GM19467 (cell line): ENCODE data around the gene SLC7A9.

Source experiments
- ATAC-seq: cut with Tn5 transposase; IDR thresholded peaks from one replicate; pipeline ENCODE4 v1.9.1; 2021; ENCODE audit warnings: mild to moderate bottlenecking, moderate library complexity; ENCODE audit not compliant: unreplicated experiment

Gene SLC7A9

DNA sequence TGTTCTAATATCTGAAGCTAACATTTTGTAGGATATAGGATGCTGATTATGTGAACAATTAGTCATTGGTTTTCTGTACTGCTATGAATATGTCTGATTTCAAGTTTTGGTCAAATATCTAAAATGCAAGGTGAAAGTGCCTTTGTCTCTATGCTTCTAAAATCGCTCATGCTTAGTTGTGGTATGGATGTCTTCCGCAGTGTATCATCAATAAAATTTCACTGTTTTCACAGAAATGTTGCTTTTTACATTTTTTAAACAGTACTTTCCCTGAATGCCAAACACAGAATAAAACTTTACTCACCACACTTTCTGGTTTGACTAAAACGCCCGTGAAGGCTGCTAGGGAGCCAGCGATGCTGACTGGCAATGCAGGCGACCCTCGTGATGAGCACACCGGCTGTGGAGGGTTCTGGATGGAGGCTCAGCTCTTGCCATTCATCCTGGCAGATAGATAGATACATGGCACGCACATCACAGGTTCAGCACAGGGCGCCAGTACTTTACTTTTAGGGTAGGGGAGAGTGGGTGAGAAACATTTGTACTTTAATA lies 40.1 kb downstream of the SLC7A9 start:
- ATAC-seq: no peak

DNA sequence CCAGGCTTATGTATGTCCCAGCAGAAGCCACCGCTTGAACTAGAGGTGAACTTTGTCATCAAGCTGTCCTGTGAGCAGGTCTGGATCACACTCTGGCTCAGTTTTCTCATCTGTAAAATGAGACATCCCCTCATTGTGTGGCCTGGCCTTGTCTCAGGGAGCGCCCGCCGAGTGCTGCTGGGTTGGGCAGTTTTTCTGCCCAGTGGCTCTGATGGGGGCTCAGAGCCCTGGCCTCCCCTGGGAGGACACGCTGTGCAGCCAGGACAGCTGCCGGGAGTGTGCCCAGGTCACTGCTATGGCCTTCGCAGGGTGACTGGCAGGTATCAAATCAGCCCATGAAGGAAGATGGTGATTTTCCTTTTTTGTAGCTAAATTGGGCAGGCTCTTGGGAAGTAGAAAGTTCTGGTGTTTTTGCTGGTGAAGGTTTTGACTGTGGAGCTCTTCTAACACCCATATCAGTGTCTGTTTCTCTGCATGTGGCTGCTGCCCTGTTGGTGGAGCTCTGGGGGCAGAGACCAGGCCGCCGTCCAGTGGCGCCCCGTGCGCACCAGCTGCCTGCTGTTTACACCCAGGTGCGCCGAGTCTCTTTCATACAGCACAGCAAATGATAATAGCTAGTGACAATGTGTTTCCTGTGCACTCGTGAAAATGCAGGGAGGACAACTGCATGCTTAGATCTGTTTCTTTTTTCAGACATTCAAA lies 40.8 kb downstream of the SLC7A9 start:
- no peak for ATAC-seq

DNA sequence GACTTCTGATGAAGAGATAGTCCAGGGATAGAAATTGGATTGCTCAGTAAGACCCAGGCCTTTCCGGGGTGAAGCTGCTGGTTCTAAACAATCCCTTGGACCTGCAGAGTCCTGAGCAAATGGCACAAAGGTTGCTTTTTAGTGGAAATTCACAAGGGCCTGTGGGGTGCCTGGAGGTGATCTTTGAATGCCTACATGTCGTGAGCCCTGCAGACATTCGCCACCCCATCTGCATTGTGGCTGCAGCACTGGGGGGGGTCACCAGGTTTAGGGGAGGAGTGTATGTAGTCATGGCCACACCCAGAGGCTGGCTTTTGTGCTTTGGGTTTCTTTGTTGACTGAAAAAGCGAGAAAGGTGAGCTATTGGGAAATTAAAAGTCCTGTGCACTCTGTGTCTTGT lies 41.4 kb downstream of the SLC7A9 start:
- ATAC-seq: no peak

DNA sequence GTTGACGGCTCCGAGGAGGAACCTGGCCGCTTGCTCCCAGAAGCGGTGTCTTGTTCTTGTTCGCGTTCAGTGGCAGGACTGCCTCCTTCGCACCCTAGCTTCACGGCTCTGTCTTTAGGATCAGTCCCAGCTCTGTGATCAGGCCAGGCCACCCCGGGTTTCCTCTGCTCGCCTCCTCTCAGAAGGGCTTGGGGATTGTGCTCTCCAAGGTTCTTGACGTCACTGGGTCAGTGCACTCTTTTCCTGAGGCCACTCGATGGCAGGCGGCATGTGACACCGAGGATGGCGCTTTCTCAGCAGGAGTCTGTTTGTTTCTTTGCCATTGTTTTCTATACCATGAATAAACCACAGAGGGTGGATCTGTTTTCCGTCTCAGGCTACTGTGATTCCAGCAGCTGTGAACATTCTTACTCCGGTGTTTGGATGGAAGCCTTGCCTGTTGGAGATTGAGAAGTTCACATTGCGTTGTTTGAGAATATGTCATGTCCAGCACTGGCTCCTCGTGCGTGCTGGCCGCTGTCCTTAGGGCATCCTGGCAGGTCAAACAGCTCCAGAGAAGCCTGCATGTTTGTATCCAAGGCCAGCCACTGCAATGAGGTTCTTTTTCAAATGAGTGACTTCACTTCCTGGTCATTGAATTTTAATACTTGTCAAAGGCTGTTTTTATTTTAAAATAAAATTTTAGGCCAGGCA lies 44.5 kb downstream of the SLC7A9 start:
- no peak for ATAC-seq

DNA sequence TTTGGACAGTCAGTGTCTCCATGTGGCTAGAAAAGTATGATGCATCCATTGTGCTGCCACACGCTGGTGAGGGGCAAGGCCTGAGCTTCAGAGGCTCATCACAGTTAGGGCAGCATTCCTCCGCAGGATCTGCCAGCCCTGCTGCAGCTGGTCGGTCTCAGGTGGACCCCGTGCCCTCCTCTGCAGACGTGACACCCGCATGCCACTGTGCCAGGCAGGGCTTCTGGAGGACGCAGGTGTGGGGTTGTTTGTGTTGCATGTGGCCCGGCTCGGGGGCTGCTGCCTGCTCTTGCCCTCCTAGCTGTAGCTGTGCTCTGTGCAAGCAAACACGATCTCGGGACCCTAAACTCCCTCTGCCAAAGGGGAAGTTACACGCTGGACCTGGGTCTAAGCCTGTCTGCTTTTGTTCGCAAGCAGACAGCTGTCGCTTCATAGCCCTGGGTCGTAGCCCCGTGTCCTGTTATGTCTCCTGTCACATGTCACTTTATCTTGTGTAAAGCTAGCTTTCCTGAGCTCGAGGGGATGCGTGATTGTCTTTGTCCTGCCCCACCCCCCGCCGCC lies 45.3 kb downstream of the SLC7A9 start:
- ATAC-seq: no peak

DNA sequence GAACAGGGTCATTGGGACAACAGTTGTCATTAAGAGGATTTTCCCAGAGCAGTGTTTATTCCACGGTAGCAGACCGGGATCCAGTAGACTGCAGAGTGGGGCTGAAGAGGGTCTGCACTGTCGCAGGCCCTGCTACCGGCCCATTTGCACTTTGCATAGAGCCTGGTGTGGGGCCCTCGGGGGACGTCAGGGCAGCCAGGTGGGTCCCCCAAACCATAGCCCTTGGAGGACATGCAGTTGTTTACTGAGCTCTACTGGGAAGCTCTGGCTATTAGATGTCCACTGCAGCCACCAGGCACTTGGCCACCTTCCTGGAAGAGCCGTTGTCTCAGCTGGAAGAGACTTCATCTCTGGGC lies 45.8 kb downstream of the SLC7A9 start:
- no peak for ATAC-seq

DNA sequence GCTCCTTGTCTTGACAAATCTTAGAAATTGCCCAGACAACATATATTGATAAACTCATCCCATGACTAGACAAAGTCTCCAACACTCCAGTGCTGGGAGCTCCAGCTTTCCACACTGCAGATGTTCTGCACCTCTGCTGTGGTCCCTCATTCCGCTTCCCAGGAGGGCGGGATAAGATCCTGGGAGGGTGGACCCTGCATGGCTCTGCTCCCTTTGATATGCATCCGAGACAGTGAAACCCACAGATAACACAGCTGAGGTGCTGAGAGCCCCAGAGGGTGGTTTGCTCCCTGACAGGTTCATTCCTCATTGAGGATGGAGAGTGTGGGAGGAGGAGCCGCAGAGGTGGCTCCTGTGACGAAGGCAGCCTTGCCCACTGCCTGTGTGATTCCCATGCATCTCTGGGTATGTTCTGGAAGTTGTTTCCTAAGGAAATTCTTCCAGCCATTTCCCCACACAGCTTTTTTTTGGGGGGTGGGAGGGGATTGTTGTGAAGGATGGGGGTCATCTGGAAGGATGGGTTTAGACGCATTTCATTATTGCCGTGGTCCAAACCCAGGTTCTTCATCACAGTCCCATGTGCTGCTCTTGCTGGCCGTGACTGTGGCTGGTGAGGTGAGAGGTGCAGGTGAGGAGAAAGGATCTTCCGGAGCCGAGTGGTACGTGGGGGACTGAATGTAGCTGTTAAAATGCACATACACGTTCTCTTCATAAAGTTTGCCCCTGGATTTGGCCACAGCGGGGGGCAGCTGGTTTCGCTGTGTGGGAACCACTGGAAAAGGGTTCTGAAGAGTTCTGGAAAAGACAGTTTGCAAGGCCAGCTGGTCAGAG lies 46.4 kb downstream of the SLC7A9 start:
- no peak for ATAC-seq

DNA sequence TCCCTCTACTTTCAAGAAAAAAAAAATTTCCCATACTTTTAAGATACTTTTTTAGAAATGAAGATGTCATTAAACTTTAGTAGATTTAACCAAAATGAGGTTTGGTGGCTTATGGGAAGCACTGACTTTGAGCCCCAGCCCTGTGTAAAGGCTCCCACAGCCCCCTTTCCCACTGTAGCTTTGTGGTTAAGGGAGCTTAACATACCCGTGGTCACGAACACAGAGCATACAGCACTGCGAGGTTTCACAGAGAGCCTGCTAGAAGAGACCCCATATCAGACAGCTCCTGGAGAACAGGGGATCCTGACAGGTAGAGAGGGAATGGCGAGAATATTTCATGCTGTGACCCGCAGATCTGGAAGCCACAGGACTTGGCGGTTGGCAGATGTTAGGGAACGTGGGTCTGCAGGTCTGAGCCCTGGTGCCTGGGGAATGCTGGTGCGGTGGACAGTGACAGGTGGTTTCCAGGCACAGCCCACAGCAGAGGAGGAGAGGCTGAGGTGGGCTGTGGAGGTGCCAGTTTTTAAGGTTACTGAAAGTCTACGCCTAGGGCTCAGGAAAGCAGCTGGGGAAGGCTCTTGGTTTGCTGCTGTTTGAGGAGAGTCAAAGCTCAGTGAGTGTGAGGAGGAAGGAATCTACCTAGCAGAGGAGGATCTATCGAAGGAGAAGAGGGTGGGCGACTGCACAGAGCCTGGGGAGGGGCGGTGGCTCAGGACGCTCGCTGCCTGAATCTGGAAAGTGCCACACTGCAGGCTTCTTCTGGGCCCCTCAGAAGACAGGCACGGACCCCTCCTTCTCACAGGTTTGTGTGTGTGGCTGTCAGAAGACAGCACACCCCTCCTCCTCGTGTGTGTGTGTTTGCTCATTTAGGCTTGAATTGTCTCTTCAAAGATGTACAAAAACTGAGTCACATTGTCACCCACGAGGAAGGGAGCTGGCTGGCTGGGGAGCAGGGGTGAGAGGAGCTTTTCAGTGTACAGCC lies 49.9 kb downstream of the SLC7A9 start:
- no peak for ATAC-seq

DNA sequence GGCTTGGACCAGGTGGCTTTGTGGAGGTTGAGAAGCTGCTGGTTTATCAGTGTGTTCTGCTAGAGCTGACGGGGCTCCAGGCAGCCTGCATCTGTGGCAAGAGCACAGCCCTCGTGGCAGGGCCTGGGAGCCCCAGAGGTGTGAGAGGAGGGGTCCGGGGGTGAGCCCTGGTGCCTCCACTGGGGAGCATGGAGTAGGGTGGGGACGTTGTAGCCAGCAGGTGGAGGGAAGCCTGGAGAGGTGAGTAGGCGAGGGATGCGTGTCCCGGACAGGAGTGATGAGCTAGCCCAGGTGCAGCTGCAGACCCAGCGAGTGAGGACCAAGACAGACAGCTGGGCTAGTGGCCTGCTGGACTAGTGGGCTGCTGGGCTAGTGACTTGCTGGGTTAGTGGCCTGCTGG lies 51.0 kb downstream of the SLC7A9 start:
- ATAC-seq: no peak

DNA sequence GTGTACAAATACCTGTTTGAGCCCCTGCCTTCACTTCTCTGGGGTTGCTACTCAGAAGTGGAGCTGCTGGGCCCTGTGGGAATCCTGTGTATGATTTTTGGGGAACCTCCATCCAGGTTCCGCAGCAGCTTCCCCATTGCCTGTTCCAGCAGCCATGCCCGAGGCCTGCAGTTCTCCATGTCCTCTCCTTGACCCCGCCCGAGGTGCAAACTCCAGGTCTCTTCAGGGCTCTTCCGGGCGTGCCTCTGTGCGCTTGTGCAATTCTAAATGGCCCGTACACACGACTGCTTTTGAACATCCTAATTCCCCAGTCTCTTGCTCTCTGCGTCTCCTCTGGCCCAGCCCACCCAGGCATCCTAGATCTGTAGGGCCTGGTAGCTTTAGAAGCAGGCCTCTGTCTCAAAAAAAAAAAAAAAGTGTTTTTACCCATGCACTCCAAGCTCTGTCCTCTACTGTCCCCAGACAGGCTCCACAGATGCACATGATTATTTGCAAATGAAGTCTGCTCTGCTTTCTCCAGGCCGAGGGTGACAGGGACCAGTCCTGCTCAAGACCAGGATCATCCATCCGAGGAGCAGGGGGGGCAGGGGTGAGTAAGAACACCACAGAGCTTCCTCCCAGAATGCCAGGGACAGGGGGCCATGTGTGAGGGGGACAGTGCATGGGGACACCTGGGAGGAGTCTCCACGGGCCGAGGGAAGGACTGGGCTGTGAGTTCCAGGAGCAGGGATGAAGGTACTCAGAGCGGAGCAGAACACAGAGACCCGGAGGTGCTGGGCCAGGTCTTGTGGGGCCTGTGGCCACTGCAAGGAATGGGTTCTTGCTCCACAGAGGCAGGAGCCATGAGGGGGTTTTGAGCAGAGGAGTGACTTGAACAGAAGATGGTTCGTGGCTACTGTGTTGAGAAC lies 51.7 kb downstream of the SLC7A9 start:
- no peak for ATAC-seq

DNA sequence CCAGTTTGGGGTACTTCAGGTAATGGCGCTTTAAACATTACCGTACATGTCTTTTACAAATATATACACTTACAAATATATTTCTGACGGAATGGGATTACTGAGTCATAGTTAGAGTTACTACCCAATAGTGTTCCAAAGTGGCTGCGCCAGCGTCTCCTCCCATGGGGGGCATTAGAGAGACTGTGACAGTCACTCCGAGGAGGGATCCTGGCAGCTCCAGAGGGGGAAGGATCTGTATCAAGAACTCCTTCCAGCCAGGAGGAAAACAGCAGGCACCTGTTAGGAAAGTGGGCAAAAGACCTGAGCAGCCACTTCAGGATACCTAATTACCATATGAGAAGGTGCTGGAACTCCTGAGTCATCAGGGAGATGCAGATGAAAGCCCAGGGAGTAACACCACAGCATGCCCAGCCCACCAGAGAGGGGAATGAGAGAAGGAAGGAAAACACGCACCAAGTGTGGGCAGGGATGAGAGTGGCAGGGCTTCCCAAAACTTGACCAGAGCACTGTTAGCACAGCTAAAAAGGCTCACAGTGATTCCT lies 52.9 kb downstream of the SLC7A9 start:
- ATAC-seq: no peak

DNA sequence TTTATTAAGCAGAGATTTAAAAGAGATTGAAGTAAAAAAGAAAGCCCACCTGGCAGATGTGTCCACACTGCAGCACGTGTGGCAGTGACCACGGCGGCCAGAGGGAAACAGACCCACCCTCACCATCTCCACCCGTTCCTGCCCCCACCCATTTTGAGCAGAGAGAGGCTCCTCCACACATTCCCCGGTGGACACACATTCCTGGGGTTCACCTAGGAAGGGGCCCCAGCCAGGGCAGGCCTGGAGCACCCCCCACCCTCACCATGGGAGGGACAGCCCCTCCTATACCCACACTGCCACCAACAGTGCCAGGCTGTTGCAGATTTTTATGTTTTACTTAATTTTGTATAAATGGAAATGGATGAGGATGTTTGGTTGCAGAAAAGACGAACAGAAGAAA lies 54.9 kb downstream of the SLC7A9 start:
- ATAC-seq: no peak

DNA sequence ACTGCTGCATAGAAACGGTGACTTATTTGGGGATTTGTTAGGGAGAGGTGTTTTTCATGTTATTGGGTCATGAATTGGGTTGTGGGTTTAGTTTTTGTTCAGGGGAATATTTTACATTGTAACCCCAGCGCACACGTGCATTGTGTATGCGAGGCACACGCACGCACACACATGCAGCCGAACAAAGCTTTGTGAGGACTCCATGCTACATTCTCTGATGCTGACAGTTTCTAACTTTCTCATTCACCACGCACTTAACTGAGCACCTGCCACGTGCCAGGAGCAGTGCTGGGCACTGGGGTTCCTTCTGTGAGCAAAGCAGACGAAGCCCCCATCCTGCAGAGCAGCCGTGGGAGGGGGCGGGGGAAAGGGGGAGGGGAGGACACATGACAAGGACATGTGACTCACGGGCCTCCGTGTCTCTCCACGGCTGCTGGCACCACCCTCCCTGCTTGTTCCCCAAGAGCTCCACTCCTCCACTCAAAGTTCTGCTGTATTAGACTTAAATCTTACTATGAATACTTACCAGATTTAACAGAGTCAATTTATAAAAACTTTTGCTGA lies 55.6 kb downstream of the SLC7A9 start:
- no peak for ATAC-seq

DNA sequence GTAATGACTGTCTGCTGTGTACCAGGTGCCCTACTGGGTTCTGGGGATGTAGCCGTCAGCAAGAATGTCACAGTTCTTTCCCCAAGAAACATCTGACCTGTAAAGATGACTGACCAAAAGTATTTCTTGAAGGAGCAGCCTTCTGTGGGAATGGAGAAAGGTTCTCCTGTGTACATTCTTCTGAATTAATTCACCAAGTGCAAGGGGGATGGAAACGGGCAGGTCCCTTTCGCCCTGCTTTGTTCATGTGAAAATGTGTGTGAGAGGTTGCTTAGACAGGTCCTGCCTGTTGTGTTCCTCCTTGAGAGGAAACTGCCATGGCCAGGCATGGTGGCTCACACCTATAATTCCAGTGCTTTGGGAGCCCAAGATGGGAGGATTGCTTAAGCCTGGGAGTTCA lies 57.0 kb downstream of the SLC7A9 start:
- no peak for ATAC-seq

DNA sequence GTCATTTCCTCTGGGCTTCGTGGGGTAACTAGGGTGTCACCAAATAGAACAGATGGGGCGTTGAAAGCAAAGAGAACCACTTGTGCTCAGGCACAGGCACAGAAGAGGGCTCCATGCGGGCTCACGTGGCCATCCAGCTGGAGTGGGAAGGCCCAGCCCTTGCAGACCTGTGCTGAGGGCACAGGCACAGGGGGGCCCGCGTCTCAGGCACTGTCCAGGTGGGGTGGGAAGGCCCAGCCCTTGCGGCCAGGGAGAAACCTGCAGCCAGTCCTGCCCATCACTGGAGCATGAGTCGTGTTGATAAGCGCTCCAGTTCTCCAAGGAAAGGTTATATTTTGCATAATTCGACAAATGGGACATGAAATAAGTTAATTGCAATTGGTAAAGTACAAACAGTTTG lies 57.5 kb downstream of the SLC7A9 start:
- no peak for ATAC-seq

DNA sequence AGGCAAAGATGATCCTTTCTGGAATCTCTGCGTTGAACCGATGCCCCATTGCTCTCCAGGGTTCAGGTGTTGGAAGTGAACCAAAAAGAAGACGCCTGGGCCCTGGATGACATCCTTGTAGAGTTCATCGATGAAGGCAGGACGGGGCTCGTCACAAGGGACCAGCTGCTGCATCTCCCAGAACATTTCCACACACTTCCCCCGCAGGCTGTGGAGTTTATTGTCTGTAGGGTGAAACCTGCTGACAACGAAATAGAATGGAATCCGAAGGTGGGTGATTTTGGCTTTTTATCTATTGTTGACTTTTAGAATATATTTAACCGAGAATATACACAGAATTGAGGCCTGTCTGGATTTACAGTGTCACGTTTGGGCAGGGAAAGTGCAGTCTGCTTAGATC lies 58.4 kb downstream of the SLC7A9 start:
- ATAC-seq: no peak

DNA sequence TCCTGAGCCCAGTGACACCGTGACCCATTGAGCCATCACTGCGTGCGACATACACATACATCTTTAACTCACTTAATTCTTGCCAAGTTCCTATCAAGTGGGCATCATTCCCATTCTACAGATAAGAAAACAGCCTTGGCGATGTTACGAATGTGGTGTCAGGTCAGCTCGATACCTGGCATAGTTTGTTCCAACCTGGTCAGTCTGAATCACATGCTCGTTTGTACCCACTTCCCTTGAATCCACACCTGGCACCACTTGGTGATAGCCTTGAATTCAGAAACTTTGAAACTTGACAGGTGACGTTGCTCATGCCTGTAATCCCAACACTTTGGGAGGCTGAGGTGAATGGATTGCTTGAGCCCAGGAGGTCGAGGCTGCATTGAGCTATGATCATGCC lies 59.1 kb downstream of the SLC7A9 start:
- ATAC-seq: no peak

DNA sequence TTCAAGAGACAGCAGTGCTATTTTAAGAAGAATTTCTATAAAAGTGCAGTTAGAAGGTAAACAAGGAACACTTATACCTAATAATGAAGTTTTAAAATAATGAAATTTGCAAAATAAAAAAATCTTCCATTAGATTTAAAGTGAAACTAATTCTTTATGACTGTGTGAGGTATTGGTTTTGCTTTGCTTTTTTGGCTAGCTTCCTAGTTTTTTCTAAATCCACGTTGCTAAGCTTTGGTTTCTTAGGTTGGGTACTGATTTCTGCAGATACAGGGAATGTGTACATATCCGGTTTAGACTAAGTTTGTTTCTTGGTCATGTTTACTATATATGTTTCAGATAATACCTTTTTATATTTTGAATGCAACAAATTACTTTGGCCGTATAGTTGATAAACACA lies 59.8 kb downstream of the SLC7A9 start:
- no peak for ATAC-seq

DNA sequence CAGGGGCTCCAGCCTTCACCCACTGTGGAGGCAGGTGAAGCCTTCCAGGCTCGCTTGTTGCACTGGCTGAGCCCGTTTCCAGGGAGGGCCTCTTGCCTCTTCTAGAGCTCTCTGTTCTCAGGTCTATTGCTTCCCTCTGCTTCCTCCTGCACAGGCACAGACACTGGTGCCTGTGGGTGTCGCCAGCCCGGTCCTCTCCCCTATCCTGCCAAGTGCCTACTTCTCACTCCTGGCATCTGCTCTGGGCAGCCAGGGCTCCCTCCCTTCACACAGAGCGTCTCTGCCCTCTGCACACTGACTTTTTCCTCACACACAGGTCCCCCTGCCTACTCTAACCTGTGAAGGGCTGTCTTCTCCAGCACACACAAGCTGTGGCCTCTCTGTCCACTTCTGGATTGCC lies 60.3 kb downstream of the SLC7A9 start:
- no peak for ATAC-seq
